ENCODE measurements around the gene SLC26A1. TPM values are rescaled to one million over a fixed set of nuclear protein-coding genes. Genes with fewer than 3 reads are reported as not detected.

Gene SLC26A1
- total RNA-seq, 1 experiment from 2014 or later, result 1.8 TPM

DNA sequence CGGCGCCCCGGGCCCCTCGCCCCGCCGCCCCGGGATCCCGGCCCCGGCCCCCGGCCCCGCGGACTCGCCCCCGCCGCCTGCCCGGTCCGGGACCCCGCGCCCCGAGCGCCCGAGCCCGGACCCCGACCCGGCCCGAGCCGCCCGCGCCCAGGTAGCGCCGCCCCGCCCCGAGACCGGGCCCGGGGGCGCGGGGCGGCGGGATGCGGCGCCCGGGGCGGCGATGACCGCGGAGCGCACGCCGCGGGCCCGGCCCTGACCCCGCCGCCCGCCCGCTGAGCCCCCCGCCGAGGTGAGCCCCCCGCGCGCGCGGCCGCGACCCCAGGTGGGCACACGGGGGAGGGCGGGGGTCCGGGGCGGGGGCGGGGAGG lies 18.4 kb upstream of the SLC26A1 start:
- CTCF ChIA-PET, result interaction anchor here (0.6 kb wide), 1 partner anchor 194 kb away, joined by 7 read pairs; no protein-coding TSS in a partner anchor
- TF ChIP-seq SIN3A (IDR thresholded peaks at IDR 0.05; ENCODE audit: borderline replicate concordance, insufficient read depth, low read depth, low read length) (no peak), TCF7L2 (IDR thresholded peaks at IDR 0.05; ENCODE audit: low read depth, low read length) (no peak), CTCF (IDR thresholded peaks at IDR 0.05) (no peak), POLR2AphosphoS5 (IDR thresholded peaks at IDR 0.05; ENCODE audit: low read depth, low read length) (no peak)
- TF ChIP-seq, protein P1, sequence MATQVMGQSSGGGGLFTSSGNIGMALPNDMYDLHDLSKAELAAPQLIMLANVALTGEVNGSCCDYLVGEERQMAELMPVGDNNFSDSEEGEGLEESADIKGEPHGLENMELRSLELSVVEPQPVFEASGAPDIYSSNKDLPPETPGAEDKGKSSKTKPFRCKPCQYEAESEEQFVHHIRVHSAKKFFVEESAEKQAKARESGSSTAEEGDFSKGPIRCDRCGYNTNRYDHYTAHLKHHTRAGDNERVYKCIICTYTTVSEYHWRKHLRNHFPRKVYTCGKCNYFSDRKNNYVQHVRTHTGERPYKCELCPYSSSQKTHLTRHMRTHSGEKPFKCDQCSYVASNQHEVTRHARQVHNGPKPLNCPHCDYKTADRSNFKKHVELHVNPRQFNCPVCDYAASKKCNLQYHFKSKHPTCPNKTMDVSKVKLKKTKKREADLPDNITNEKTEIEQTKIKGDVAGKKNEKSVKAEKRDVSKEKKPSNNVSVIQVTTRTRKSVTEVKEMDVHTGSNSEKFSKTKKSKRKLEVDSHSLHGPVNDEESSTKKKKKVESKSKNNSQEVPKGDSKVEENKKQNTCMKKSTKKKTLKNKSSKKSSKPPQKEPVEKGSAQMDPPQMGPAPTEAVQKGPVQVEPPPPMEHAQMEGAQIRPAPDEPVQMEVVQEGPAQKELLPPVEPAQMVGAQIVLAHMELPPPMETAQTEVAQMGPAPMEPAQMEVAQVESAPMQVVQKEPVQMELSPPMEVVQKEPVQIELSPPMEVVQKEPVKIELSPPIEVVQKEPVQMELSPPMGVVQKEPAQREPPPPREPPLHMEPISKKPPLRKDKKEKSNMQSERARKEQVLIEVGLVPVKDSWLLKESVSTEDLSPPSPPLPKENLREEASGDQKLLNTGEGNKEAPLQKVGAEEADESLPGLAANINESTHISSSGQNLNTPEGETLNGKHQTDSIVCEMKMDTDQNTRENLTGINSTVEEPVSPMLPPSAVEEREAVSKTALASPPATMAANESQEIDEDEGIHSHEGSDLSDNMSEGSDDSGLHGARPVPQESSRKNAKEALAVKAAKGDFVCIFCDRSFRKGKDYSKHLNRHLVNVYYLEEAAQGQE (IDR thresholded peaks at IDR 0.05; ENCODE audit: insufficient read depth in 1 of 2, low read depth in 2 of 2, low read length in 1 of 2), result no peak
- no peaks in the 10 kb centered on the region for H3K27me3 ChIP-seq (ENCODE audit: control insufficient read depth, insufficient read depth, low read length)
- H3K36me3 ChIP-seq (ENCODE audit: control insufficient read depth, insufficient read depth, low read length), result no peaks in the 10 kb centered on the region
- peak; percentile 8; the same call in 1 of the 2 replicates for ATAC-seq
- no peak overlapping the region for H3K4me3 ChIP-seq (ENCODE audit: low read depth in 2 of 2, low read length in 2 of 2)
- no peaks in the 10 kb centered on the region; the same call in 1 of the 2 replicates for H3K4me1 ChIP-seq (ENCODE audit: control insufficient read depth, insufficient read depth, low read length)
- no peak overlapping the region for H3K27ac ChIP-seq (ENCODE audit: low read length)
- DNase-seq (ENCODE audit: low read depth, low spot score), result no peak
- POLR2A ChIA-PET, result no interaction called here
- no peaks in the 10 kb centered on the region for H3K9me3 ChIP-seq (ENCODE audit: control insufficient read depth, insufficient read depth, low read depth, low read length)
- in situ Hi-C loops (cut with HindIII; ENCODE audit: low pct_unique_long_range_greater_than_20kb, low sequenced_read_pairs), result no loop called here
- intact Hi-C loops (cut with micrococcal nuclease; ENCODE audit: unreplicated experiment), result no loop called here
- BruUV-seq (replicated peaks), result no TSS peak

GRCh38 chr4:1011022-1011665 lies 17.9 kb upstream of the SLC26A1 start, which contains the start of gene FGFRL1:
FGFRL1 (plus strand) TSS chr4:1011626; CDS start chr4:1012486, 860 bp downstream.
- CTCF ChIA-PET, result no interaction called here

More at GRCh38 chr4:1011022-1011665, 17.9 kb upstream of the SLC26A1 start, which contains the start of gene FGFRL1:
- BruUV-seq (replicated peaks), result no TSS peak
- Histone ChIP-seq H3K27ac (ENCODE audit: low read length) (no peak within 1 kb of the TSS), H3K9me3 (ENCODE audit: control insufficient read depth, insufficient read depth, low read depth, low read length) (no peaks in the 10 kb centered on the region), H3K27me3 (ENCODE audit: control insufficient read depth, insufficient read depth, low read length) (no peaks in the 10 kb centered on the region), H3K4me1 (ENCODE audit: control insufficient read depth, insufficient read depth, low read length) (no peaks in the 10 kb centered on the region; the same call in 1 of the 2 replicates), H3K4me3 (ENCODE audit: low read depth in 2 of 2, low read length in 2 of 2) (peak within 1 kb of the TSS; percentile 48 to 59), H3K36me3 (ENCODE audit: control insufficient read depth, insufficient read depth, low read length) (no peaks in the 10 kb centered on the region)
- no peak for DNase-seq (ENCODE audit: low read depth, low spot score)
- POLR2A ChIA-PET, result interaction anchor here (0.6 kb wide), 1 partner anchor 24 kb away, joined by 5 read pairs; no protein-coding TSS in a partner anchor
- intact Hi-C loops (cut with micrococcal nuclease; ENCODE audit: unreplicated experiment) (no loop called here), in situ Hi-C loops (cut with HindIII; ENCODE audit: low pct_unique_long_range_greater_than_20kb, low sequenced_read_pairs) (no loop called here)
- no peak for TF ChIP-seq SIN3A (IDR thresholded peaks at IDR 0.05; ENCODE audit: borderline replicate concordance, insufficient read depth, low read depth, low read length)
- TF ChIP-seq CTCF (IDR thresholded peaks at IDR 0.05), result no peak
- TF ChIP-seq POLR2AphosphoS5 (IDR thresholded peaks at IDR 0.05; ENCODE audit: low read depth, low read length), result no peak
- TF ChIP-seq TCF7L2 (IDR thresholded peaks at IDR 0.05; ENCODE audit: low read depth, low read length), result no peak
- TF ChIP-seq, protein P1 (IDR thresholded peaks at IDR 0.05; ENCODE audit: insufficient read depth in 1 of 2, low read depth in 2 of 2, low read length in 1 of 2), result no peak
- peak; percentile 72 for ATAC-seq

Data from Panc1 (cell line).